ENCODE results near the gene FAF1.
"Not testable (repeated sequence)": the region's sequence is repeated elsewhere in the genome, so short reads cannot be mapped to it uniquely, and the experiment has no call there.

FAF1 gene

DNA sequence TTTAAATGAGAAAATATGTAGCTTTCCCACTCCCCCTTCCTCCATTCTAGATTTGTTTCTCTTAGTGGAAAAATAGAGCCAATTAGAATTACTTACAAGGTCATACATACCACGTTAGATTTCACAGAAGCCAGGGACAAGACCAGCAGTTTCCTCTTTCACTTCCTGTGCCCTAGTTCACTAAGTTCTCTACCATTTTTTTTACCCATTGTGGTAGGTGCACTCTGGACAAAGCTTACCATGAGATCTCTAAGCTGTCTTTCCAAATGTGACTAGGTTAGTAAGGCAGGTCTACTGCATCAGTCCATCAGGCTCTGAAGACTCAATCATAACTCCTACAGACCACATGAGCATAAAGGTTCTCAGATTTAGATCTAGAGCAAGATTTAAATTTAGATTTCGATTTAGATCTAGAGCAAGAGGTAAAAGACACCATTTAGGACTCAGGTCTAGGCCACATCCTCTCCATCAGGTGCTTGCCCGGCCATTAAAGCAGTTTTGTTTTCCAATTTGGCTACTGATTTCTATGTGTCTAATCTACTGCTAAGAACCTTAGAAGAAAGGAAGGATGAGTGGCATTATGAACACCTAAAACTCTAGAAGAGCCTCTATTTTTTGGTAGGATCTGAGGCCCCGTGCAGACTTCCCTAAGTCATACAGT, 235.3 kb downstream of the FAF1 start:
- Mint-ChIP-seq H3K36me3 (peaks cover 19% of the 10 kb centered on the region), H3K4me3 (no peak overlapping the region), H3K27me3 (no peaks in the 10 kb centered on the region), H3K27ac (no peak overlapping the region), H3K4me1 (ENCODE audit: low read depth) (peaks cover 22% of the 10 kb centered on the region), H3K9me3 (ENCODE audit: low read depth) (no peaks in the 10 kb centered on the region)

DNA sequence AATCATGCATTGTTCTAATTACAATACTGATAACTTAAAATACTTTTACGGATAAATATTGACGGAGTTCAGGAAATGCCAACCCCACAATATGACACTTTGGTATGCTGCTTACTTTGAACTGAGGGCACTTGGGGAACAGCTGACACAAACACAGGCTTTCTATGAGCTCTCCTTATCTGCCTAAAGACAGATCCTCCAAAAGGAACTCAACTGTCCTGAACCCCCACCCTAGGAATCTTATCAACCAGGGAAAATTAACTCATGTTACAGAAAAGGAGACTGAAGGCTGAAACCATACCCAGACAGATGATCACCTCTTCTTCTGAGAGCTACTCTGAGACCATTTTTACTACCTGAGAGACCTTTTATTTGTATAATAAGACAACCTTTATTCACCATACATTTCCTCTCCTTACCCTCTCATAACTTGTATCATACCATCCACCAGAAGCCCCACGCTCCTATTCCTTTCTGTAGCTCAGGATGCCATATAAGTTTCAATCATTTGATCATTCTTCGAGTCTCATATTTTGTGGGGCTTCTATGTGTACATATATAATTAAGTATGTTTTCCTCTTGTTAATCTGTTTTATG, 239.5 kb downstream of the FAF1 start:
- no peaks in the 10 kb centered on the region for H3K9me3 Mint-ChIP-seq (ENCODE audit: low read depth)
- no peaks in the 10 kb centered on the region for H3K27me3 Mint-ChIP-seq
- H3K27ac Mint-ChIP-seq = no peak overlapping the region
- H3K4me3 Mint-ChIP-seq = no peak overlapping the region
- peaks cover 21% of the 10 kb centered on the region for H3K36me3 Mint-ChIP-seq
- peaks cover 14% of the 10 kb centered on the region for H3K4me1 Mint-ChIP-seq (ENCODE audit: low read depth)

DNA sequence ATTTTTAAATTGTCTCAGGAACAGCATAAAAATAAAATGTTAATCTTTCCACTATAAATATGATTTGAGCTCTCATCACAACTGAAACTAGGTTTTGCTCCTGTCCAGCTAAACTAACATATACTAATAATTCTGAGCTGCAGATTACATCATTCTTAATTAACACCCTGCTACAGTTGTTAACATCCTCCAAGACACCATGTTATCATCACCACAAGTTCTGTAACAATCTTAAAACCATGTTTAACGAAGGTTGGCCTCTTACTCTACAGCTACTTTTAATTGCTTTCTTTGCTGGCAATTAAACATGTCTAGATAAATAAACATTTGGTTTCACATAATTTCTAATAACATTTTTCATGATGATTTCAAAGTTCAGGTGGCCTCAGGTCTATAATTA, 240.9 kb downstream of the FAF1 start:
- no peak overlapping the region for H3K27ac Mint-ChIP-seq
- no peaks in the 10 kb centered on the region for H3K9me3 Mint-ChIP-seq (ENCODE audit: low read depth)
- H3K4me1 Mint-ChIP-seq (ENCODE audit: low read depth) = no peaks in the 10 kb centered on the region
- no peak overlapping the region for H3K4me3 Mint-ChIP-seq
- H3K27me3 Mint-ChIP-seq = no peaks in the 10 kb centered on the region
- peaks cover 21% of the 10 kb centered on the region for H3K36me3 Mint-ChIP-seq

DNA sequence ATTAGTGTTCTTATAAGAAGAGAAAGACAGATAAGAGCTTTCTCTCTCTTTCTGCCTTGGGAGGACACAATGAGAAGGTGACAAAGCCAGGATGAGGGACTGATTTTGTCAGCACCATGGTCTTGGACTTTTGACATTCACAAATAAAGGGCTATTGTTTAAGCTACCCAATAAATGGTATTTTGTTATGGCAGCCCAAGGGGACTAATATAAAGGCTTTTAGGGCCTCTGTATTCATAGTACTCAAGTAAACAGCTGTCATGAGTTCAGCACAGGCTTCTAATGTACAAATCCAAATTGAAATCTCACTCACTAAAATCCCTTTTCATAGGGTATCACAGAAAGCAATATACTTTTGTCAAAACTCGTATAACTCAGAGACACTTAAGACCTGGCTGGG, 242.7 kb downstream of the FAF1 start:
- Mint-ChIP-seq H3K27me3 (no peaks in the 10 kb centered on the region), H3K4me1 (ENCODE audit: low read depth) (no peaks in the 10 kb centered on the region), H3K9me3 (ENCODE audit: low read depth) (no peaks in the 10 kb centered on the region), H3K36me3 (peaks cover 19% of the 10 kb centered on the region), H3K4me3 (no peak overlapping the region), H3K27ac (no peak overlapping the region)

DNA sequence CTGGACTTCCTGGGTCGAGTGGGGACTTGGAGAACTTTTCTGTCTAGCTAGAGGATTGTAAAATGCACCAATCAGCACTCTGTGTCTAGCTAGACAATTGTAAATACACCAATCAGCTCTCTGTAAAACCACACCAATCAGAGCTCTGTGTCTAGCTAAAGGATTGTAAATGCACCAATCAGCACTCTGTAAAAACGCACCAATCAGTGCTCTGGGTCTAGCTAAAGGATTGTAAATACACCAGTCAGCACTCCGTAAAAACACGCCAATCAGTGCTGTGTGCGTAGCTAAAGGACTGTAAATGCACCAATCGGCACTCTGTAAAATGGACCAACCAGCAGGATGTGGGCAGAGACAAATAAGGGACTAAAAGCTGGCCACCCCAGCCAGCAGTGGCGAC, 243.6 kb downstream of the FAF1 start:
- not testable (repeated sequence) for H3K9me3 Mint-ChIP-seq (ENCODE audit: low read depth); H3K27ac Mint-ChIP-seq; H3K4me1 Mint-ChIP-seq (ENCODE audit: low read depth); H3K4me3 Mint-ChIP-seq; H3K27me3 Mint-ChIP-seq
- peaks cover 14% of the 10 kb centered on the region for H3K36me3 Mint-ChIP-seq

DNA sequence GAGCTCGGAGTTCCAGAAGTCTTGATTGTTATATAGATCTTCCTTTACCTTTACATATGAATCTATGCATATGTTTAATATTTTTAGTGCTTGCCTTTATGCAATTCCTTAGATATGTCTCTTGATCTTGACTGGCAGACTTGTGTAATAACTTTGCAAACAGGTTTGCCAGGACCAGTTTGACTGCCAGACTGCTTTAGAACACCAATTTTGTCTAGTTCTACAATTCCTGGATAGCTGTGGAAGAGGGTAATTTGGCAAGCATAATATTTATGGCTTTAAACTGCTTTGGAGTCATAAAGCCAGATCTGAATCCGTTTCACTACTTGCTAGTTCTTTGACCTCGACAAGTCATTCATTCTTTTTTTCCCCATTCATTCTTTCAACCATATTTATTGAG, 250.0 kb downstream of the FAF1 start:
- no peak overlapping the region for H3K27ac Mint-ChIP-seq
- no peaks in the 10 kb centered on the region for H3K9me3 Mint-ChIP-seq (ENCODE audit: low read depth)
- H3K4me3 Mint-ChIP-seq = no peak overlapping the region
- H3K36me3 Mint-ChIP-seq = no peaks in the 10 kb centered on the region
- no peaks in the 10 kb centered on the region for H3K27me3 Mint-ChIP-seq
- H3K4me1 Mint-ChIP-seq (ENCODE audit: low read depth) = peaks cover 2% of the 10 kb centered on the region

DNA sequence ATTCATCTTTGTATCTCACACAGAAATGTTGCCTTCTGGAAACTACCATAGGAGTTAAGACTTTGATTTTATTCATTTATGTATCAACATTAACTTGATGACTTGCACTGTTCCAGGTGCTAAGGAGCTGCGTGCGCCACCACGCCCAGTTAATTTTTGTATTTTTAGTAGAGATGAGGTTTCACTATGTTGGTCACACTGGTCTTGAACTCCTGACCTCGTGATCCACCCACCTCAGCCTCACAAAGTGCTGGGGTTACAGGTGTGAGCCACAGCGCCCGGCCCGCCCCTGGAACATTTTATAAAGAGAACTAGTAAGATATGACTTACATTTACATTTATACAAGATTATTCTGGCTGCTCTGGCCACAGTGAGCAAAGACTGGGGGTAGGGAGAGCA, 252.2 kb downstream of the FAF1 start:
- Mint-ChIP-seq H3K9me3 (ENCODE audit: low read depth) (no peaks in the 10 kb centered on the region), H3K27ac (no peak overlapping the region)

DNA sequence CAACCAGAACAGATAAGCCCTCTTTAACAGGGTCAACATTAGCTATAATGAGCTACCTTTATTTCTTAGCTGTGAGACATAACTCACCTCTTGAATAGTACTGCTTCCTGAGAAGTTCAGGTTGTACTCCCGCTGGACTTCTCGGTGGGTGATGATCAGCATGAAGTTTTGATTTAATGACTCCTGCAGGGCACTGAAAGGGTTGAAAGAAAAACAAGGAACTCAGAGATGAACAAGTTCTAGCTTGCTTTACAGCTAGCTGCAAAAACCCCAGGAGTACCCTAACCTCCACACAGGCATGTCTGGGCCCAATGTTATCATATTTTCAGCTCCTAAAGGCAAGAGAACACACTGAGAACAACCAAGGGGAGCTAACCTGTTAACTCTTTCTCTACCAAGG, 254.4 kb downstream of the FAF1 start:
- H3K27ac Mint-ChIP-seq = no peak overlapping the region

More for the DNA sequence above, 252.2 kb downstream of the FAF1 start:
- Mint-ChIP-seq H3K27me3 (no peaks in the 10 kb centered on the region), H3K36me3 (no peaks in the 10 kb centered on the region), H3K4me1 (ENCODE audit: low read depth) (peaks cover 2% of the 10 kb centered on the region), H3K4me3 (no peak overlapping the region)

DNA sequence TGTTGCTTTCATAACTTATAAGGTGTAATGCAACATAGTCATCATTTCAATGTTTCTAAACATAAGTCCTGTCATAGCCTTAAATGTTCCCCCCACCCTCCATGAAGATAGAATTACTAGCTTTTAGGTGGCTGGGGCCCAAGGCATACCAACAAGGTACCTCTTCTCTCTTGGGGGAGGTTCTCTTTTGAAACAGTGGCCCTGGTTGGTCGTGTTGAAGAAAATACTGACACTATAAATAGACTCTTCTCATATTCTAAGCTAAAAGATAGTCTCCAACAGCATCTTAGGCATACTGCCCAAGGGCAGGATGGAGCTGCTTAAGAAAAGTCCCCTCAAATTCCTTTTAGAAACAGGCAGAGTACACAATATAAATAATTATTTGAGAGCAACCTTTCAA, 255.0 kb downstream of the FAF1 start:
- H3K36me3 Mint-ChIP-seq = no peaks in the 10 kb centered on the region
- H3K27me3 Mint-ChIP-seq = no peaks in the 10 kb centered on the region
- H3K27ac Mint-ChIP-seq = no peak overlapping the region
- peaks cover 2% of the 10 kb centered on the region for H3K4me1 Mint-ChIP-seq (ENCODE audit: low read depth)
- no peak overlapping the region for H3K4me3 Mint-ChIP-seq
- no peaks in the 10 kb centered on the region for H3K9me3 Mint-ChIP-seq (ENCODE audit: low read depth)

More for the DNA sequence above, 254.4 kb downstream of the FAF1 start:
- Mint-ChIP-seq H3K27me3 (no peaks in the 10 kb centered on the region), H3K36me3 (no peaks in the 10 kb centered on the region), H3K9me3 (ENCODE audit: low read depth) (no peaks in the 10 kb centered on the region), H3K4me1 (ENCODE audit: low read depth) (peaks cover 2% of the 10 kb centered on the region), H3K4me3 (no peak overlapping the region)

DNA sequence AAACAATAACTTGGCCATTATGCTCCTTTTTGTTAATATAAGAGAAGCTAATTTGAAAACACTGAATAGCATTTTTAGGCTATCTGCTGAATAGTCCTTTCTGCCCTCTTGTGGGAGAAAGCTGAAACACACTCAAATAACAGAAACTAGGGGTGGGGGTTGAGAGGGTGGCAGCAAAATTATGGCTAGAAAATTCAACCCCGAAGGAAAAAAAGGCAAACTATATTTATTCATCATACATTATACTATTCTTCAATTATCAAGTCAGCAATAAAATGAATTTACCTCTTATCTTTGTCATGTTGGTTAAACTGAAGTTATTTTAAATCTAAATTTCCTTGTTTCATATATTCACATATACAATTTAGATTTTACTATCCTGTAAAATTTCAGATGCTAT, 255.9 kb downstream of the FAF1 start:
- no peaks in the 10 kb centered on the region for H3K9me3 Mint-ChIP-seq (ENCODE audit: low read depth)
- no peak overlapping the region for H3K4me3 Mint-ChIP-seq
- no peak overlapping the region for H3K27ac Mint-ChIP-seq
- no peaks in the 10 kb centered on the region for H3K27me3 Mint-ChIP-seq
- H3K36me3 Mint-ChIP-seq = no peaks in the 10 kb centered on the region
- H3K4me1 Mint-ChIP-seq (ENCODE audit: low read depth) = peaks cover 2% of the 10 kb centered on the region

DNA sequence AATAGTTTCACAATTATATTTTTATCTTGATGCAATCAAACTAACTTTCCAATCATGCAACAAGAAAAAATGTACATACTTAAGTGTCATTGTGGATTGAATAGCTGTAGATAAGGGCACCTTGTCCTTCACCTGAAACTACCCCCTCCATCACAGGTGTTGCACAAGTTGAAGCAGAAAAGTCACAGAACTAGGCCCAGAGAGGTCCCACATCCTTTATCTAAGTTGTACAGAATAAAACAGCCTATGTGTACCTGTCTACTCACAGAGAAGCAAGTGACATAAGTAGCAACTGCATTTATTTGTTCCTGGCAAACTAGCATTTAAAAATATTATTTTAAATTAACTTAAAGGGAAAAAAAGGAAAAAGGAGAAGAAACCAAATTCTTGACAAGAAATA, 256.8 kb downstream of the FAF1 start:
- no peaks in the 10 kb centered on the region for H3K27me3 Mint-ChIP-seq
- H3K9me3 Mint-ChIP-seq (ENCODE audit: low read depth) = no peaks in the 10 kb centered on the region
- no peak overlapping the region for H3K27ac Mint-ChIP-seq
- H3K4me3 Mint-ChIP-seq = no peak overlapping the region
- peaks cover 2% of the 10 kb centered on the region for H3K4me1 Mint-ChIP-seq (ENCODE audit: low read depth)
- no peaks in the 10 kb centered on the region for H3K36me3 Mint-ChIP-seq

DNA sequence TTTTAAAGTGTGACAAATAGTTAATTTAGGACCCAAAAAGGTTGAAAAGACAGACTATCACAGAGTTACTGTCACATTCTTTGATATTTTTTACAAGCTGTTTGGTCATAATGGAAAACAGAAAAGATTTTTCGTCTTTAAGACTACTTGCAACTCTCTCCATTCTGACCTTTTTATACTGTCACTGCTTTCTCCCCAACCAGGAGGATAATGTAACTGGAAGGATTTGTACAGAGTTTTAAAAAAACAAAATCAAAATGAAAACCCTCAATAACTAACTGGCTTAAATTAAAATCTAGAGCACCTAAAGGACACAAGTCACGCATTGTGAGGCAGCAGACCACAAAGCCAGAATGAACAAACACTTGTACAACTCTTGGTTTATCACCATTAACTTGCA, 257.7 kb downstream of the FAF1 start:
- Mint-ChIP-seq H3K9me3 (ENCODE audit: low read depth) (no peaks in the 10 kb centered on the region), H3K36me3 (peaks cover 2% of the 10 kb centered on the region), H3K4me3 (no peak overlapping the region), H3K4me1 (ENCODE audit: low read depth) (no peaks in the 10 kb centered on the region), H3K27ac (no peak overlapping the region), H3K27me3 (no peaks in the 10 kb centered on the region)

DNA sequence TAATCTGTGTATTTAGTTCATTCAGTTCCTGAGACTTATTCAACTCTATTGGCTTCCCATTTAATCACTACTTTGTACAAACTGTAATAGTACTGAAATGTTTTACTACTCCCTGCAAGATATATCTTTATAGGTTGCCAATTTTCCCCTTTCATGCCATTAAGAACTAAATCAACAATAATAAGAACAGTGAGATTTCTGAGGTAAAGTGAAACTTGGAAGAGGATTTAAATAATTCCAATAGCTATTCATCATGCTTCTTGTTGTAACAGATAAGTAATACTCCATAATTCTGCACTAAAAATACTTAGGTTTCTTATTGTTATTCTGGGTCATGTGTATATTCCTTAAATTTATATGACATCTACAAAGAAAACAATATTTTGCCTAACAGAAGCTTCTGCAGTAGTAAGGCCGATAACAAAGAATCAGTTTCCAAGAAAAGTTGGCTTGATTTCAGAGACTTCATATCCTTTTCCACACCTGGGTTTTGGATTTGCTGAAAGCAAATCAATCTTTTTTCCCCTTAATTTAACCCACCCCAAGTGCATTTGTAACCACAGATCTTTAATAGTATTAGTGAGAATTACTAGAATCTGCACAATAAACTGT, 258.3 kb downstream of the FAF1 start:
- Mint-ChIP-seq H3K36me3 (peaks cover 2% of the 10 kb centered on the region), H3K27ac (no peak overlapping the region), H3K27me3 (no peaks in the 10 kb centered on the region), H3K9me3 (ENCODE audit: low read depth) (no peaks in the 10 kb centered on the region), H3K4me3 (no peak overlapping the region), H3K4me1 (ENCODE audit: low read depth) (no peaks in the 10 kb centered on the region)

DNA sequence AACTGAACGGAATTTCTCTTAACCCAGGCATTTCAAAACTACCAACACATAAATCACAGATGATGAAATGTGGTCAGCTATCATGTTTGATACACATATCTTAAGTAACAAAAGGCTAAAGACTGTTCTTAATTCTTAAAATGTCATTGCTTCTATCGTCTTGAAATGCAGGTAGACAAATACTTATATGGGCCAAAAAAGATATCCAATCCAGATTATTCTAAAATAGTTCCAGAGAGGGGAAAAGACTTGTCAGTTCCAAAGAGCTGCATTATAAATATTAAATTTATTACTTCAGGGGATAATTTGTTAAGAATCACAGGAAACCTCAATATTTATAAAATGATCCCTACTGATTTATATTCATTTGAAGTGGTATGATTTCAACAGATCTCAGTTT, 259.4 kb downstream of the FAF1 start:
- no peak overlapping the region for H3K4me3 Mint-ChIP-seq
- H3K27ac Mint-ChIP-seq = no peak overlapping the region
- no peaks in the 10 kb centered on the region for H3K9me3 Mint-ChIP-seq (ENCODE audit: low read depth)
- peaks cover 2% of the 10 kb centered on the region for H3K36me3 Mint-ChIP-seq
- H3K4me1 Mint-ChIP-seq (ENCODE audit: low read depth) = no peaks in the 10 kb centered on the region
- no peaks in the 10 kb centered on the region for H3K27me3 Mint-ChIP-seq

DNA sequence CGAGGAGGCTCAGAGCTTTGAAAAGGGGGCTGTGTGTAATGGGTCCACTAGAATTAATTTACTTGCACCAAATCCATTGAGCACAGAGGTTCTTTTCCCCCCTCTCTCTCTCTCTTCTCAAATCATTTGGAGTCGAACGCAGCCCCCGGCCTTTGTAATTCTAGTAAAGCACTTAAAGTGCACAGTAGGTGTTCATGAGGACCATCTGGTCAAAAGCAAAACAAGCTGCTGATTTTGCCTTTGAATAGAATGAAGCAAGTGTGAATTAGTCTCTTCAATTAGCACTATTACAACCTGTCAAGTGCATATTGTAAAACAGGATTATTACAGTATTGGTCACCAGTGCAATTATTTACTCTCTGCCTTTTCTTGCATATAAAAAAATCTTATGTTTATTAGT, 259.9 kb downstream of the FAF1 start:
- Mint-ChIP-seq H3K9me3 (ENCODE audit: low read depth) (no peaks in the 10 kb centered on the region), H3K4me3 (no peak overlapping the region), H3K27ac (no peak overlapping the region), H3K27me3 (no peaks in the 10 kb centered on the region), H3K36me3 (peaks cover 2% of the 10 kb centered on the region), H3K4me1 (ENCODE audit: low read depth) (no peaks in the 10 kb centered on the region)

DNA sequence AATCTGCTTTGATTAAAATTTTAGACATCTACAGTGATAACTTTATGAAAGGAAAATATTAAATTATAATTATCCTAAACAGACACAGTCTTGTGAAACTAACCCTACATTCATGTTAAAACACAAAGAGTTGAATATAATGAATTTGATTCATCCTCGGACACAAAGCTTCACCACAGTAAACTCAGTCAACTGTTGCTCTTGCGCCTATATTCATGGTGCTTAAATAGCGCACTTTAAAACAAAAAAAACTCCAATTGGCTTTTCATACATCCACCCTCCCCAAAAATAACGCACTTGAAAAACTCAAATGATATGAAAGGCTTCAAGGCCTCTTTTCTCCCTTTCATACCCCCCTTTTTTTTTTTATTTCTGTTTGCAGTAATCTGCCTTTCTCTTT, 260.3 kb downstream of the FAF1 start:
- Mint-ChIP-seq H3K27ac (no peak overlapping the region), H3K27me3 (no peaks in the 10 kb centered on the region), H3K9me3 (ENCODE audit: low read depth) (no peaks in the 10 kb centered on the region), H3K36me3 (peaks cover 2% of the 10 kb centered on the region), H3K4me3 (no peak overlapping the region), H3K4me1 (ENCODE audit: low read depth) (no peaks in the 10 kb centered on the region)
